CD14-positive monocyte (primary cell): ENCODE measurements around the gene STARD7. TPM values are rescaled to one million over a fixed set of nuclear protein-coding genes. Genes with fewer than 3 reads are reported as not detected.
A peak's percentile ranks its signal among the peaks of the same experiment; 100 is the strongest.

Source experiments
- DNase-seq, 3 donors: peaks; one replicate each; pipeline ENCODE4 v3.0.0-alpha.2; 2011 to 2022
- H2AFZ ChIP-seq: 2 replicates; pipeline ENCODE4 v1.6.0; 2012; ENCODE audit warnings: mild to moderate bottlenecking, low read depth, low read length, inconsistent platforms; ENCODE audit not compliant: insufficient read depth, poor library complexity, severe bottlenecking
- H3K27ac ChIP-seq, 2 donors: 1 replicate in 1 of 2; 2 replicates in 1 of 2; pipeline ENCODE4 v1.5.1; 2012 to 2013; ENCODE audit warnings: low read length in 2 of 2, control low read depth in 1 of 2, inconsistent platforms in 1 of 2, low read depth in 1 of 2, mild to moderate bottlenecking in 1 of 2
- H3K27me3 ChIP-seq, 2 donors: one replicate each; pipeline versions ENCODE4 v1.6.0 to v1.6.1; 2011 to 2013; ENCODE audit warnings: low read length in 2 of 2; ENCODE audit not compliant: control insufficient read depth in 2 of 2, insufficient read depth in 2 of 2
- H3K36me3 ChIP-seq, 2 donors: replicated peaks in 1 of 2; 1 replicate in 1 of 2; 2 replicates in 1 of 2; pipeline versions ENCODE4 v1.5.1 to v1.6.1; 2012 to 2013; ENCODE audit warnings: low read length in 2 of 2, control low read depth in 1 of 2, inconsistent platforms in 1 of 2, mild to moderate bottlenecking in 1 of 2; ENCODE audit not compliant: insufficient read depth in 2 of 2, control insufficient read depth in 1 of 2
- H3K4me1 ChIP-seq, 2 donors: 1 replicate in 1 of 2; 2 replicates in 1 of 2; pipeline versions ENCODE4 v1.5.1 to v1.6.1; 2012 to 2013; ENCODE audit warnings: low read length in 2 of 2, control low read depth in 1 of 2, inconsistent platforms in 1 of 2, mild to moderate bottlenecking in 1 of 2, moderate library complexity in 1 of 2; ENCODE audit not compliant: insufficient read depth in 2 of 2, control insufficient read depth in 1 of 2
- H3K4me2 ChIP-seq: replicated peaks from 2 replicates; pipeline ENCODE3; 2012; ENCODE audit warnings: low read length, moderate library complexity, mild to moderate bottlenecking; ENCODE audit not compliant: poor library complexity, severe bottlenecking; ENCODE audit errors: extremely low read depth
- H3K4me3 ChIP-seq, 3 experiments: fragments of 200-600 bp in 1 of 3; sonication (generic) in 1 of 3; replicated peaks in 1 of 3; 1 replicate in 2 of 3; 2 replicates in 1 of 3; pipeline ENCODE4 v1.5.1; 2011 to 2013; ENCODE audit warnings: low read length in 3 of 3, mild to moderate bottlenecking in 3 of 3, control low read depth in 2 of 3, low read depth in 2 of 3, inconsistent platforms in 1 of 3, moderate library complexity in 1 of 3
- H3K79me2 ChIP-seq: 2 replicates; pipeline ENCODE4 v1.6.0; 2012; ENCODE audit warnings: mild to moderate bottlenecking, control low read depth, inconsistent platforms, low read length, moderate library complexity; ENCODE audit not compliant: insufficient read depth
- H3K9ac ChIP-seq: 2 replicates; pipeline ENCODE4 v1.6.0; 2017; ENCODE audit warnings: low read length, mild to moderate bottlenecking; ENCODE audit not compliant: insufficient read depth, poor library complexity, severe bottlenecking
- H3K9me3 ChIP-seq, 2 donors: replicated peaks in 1 of 2; 1 replicate in 1 of 2; 2 replicates in 1 of 2; pipeline versions ENCODE4 v1.5.1 to v1.6.1; 2012 to 2013; ENCODE audit warnings: low read length in 2 of 2, control low read depth in 1 of 2; ENCODE audit not compliant: control insufficient read depth in 1 of 2, insufficient read depth in 1 of 2
- H4K20me1 ChIP-seq: 2 replicates; pipeline ENCODE4 v1.6.0; 2012; ENCODE audit warnings: mild to moderate bottlenecking, low read length, control low read depth, moderate library complexity; ENCODE audit not compliant: insufficient read depth
- H3K27ac Mint-ChIP-seq, 7 donors: one replicate each; pipeline ENCODE4 v1.8.0; 2020; ENCODE audit warnings: mild to moderate bottlenecking in 7 of 7, mixed read lengths in 7 of 7, moderate library complexity in 6 of 7, inconsistent platforms in 2 of 7
- H3K27me3 Mint-ChIP-seq, 3 donors: one replicate each; pipeline ENCODE4 v1.8.0; 2021 to 2022; ENCODE audit warnings: low read depth in 3 of 3, mild to moderate bottlenecking in 3 of 3, mixed read lengths in 3 of 3, moderate library complexity in 3 of 3, inconsistent platforms in 1 of 3
- H3K36me3 Mint-ChIP-seq, 2 donors: one replicate each; pipeline ENCODE4 v1.8.0; 2020; ENCODE audit warnings: mixed read lengths in 2 of 2, inconsistent platforms in 1 of 2, mild to moderate bottlenecking in 1 of 2
- H3K4me1 Mint-ChIP-seq: one replicate; pipeline ENCODE4 v1.8.0; 2020; ENCODE audit warnings: mild to moderate bottlenecking, mixed read lengths
- H3K4me3 Mint-ChIP-seq, 2 donors: one replicate each; pipeline ENCODE4 v1.8.0; 2020; ENCODE audit warnings: mild to moderate bottlenecking in 2 of 2, mixed read lengths in 2 of 2, moderate library complexity in 1 of 2
- H3K9me3 Mint-ChIP-seq, 7 donors: one replicate each; pipeline ENCODE4 v1.8.0; 2020 to 2022; ENCODE audit warnings: mixed read lengths in 7 of 7, mild to moderate bottlenecking in 6 of 7, moderate library complexity in 6 of 7, inconsistent platforms in 2 of 7
- CTCF ChIP-seq: fragments of 200-600 bp; IDR thresholded peaks from one replicate; pipeline ENCODE4 v1.8.0; 2022; ENCODE audit warnings: antibody characterized with exemption, mild to moderate bottlenecking
- WGBS: methylation state at CpG from one replicate; pipeline ENCODE4 v1.1.5; 2013; ENCODE audit warnings: missing lambda C conversion rate; ENCODE audit not compliant: insufficient coverage; 5-methylcytosine and 5-hydroxymethylcytosine counted together
- intact Hi-C, 2 donors: fragments of 100-400 bp; cut with micrococcal nuclease; formaldehyde crosslinking; loops; one replicate each; pipeline versions ENCODE4 v1.15.0 to v1.15.1; 2023
- polyA plus RNA-seq, 3 donors: library from polyadenylated mRNA; depleted of rRNA in 1 of 3; unstranded in 2 of 3; stranded (reverse) in 1 of 3; fragments of 300-500 nt in 2 of 3; fragments of >200 nt in 1 of 3; fragmentation: Illumina TruSeq in 2 of 3; gene quantifications; 1 replicate in 2 of 3; 2 replicates in 1 of 3; pipeline ENCODE4 v1.2.3, GENCODE V29; 2012 to 2021

Gene STARD7
- polyA plus RNA-seq, 3 donors, result 38.0 to 179 (median 172) TPM

- intact Hi-C loops, result loop anchor here in 1 of 2 donors (2.0 to 5.0 kb wide), 2 partner anchors 24 to 33 kb away; partner anchors contain the start of genes STARD7 and TMEM127
- Mint-ChIP-seq H3K4me1 (peaks cover 58% of the 10 kb centered on the region), H3K4me3 (no peak overlapping the region), H3K36me3 (peaks cover 16 to 42% of the 10 kb centered on the region in 2 donors), H3K27me3 (no peaks in the 10 kb centered on the region), H3K27ac (peak overlapping the region; percentile 98 to 100 (median 98)), H3K9me3 (peaks cover 0 to 3% (median 0%) of the 10 kb centered on the region in 7 donors)
- Histone ChIP-seq H3K27ac (peak overlapping the region; percentile 78 to 97), H3K4me1 (peaks cover 58 to 63% of the 10 kb centered on the region in 2 donors), H3K9ac (peak overlapping the region; percentile 64), H2AFZ (no peak overlapping the region), H3K36me3 (peaks cover 2 to 31% of the 10 kb centered on the region in 2 donors), H3K4me3 (peak overlapping the region in 1 of 3 experiments; percentile 63), H3K27me3 (no peaks in the 10 kb centered on the region), H3K9me3 (no peaks in the 10 kb centered on the region), H3K4me2 (peak overlapping the region; percentile 60), H4K20me1 (no peaks in the 10 kb centered on the region), H3K79me2 (peaks cover 26% of the 10 kb centered on the region)
- 100% methylated on average over 4 of the region's 9 CpGs for WGBS
- no peak for DNase-seq
- TF ChIP-seq CTCF, result no peak
Observed at GRCh38 chr2:96240341-96241038, 31.9 kb upstream of the STARD7 start.

- H3K4me3 ChIP-seq, result no peak overlapping the region
- H3K4me3 Mint-ChIP-seq, result no peak overlapping the region
- H3K4me1 ChIP-seq, result peaks cover 52 to 60% of the 10 kb centered on the region in 2 donors
- H3K27ac Mint-ChIP-seq, result peak overlapping the region in 6 of 7 donors; percentile 72 to 100 (median 98)
- H3K36me3 ChIP-seq, result peaks cover 2 to 31% of the 10 kb centered on the region in 2 donors
- no peak overlapping the region for H3K9ac ChIP-seq
- H4K20me1 ChIP-seq, result no peaks in the 10 kb centered on the region
- peaks cover 26% of the 10 kb centered on the region for H3K79me2 ChIP-seq
- no peak for TF ChIP-seq CTCF
- peaks cover 53% of the 10 kb centered on the region for H3K4me1 Mint-ChIP-seq
- WGBS, result 94% methylated on average over 9 of the region's 9 CpGs
- no peak overlapping the region for H2AFZ ChIP-seq
- H3K4me2 ChIP-seq, result no peak overlapping the region
- no peaks in the 10 kb centered on the region for H3K9me3 ChIP-seq
- intact Hi-C loops, result loop anchor here in 1 of 2 donors (2.0 to 5.0 kb wide), 2 partner anchors 25 to 33 kb away; partner anchors contain the start of genes STARD7 and TMEM127
- H3K27ac ChIP-seq, result peak overlapping the region in 1 of 2 donors; percentile 97
- DNase-seq, result no peak
- peaks cover 0 to 4% (median 0%) of the 10 kb centered on the region in 7 donors for H3K9me3 Mint-ChIP-seq
- peaks cover 14 to 39% of the 10 kb centered on the region in 2 donors for H3K36me3 Mint-ChIP-seq
- H3K27me3 ChIP-seq, result no peaks in the 10 kb centered on the region
- H3K27me3 Mint-ChIP-seq, result no peaks in the 10 kb centered on the region
Observed at GRCh38 chr2:96239745-96240264, 31.2 kb upstream of the STARD7 start.
